WTC11 (cell line): ENCODE results near the gene SIX2. TPM values are rescaled to one million over a fixed set of nuclear protein-coding genes. Genes with fewer than 3 reads are reported as not detected.

Experiments used
- ATAC-seq: fragments of 200-7000 bp; cut with Tn5 transposase; 2 replicates; pipeline ENCODE4 v1.10.0; 2021; ENCODE audit warnings: mild to moderate bottlenecking, moderate library complexity
- CTCF ChIA-PET: fragments of 300-600 bp; sonication (Branson Sonifier 250); formaldehyde crosslinking; loops from one replicate; lab custom pipeline; 2021; ENCODE audit warnings: antibody characterized with exemption; lab: Charles Lee
- POLR2A ChIA-PET: fragments of 350-600 bp; sonication (Branson Sonifier 250); formaldehyde crosslinking; loops from one replicate; lab custom pipeline; 2021; ENCODE audit warnings: antibody characterized with exemption; lab: Charles Lee
- DNase-seq: peaks from one replicate; pipeline ENCODE4 v3.0.0; 2021; ENCODE audit warnings: low spot score
- H3K27ac Mint-ChIP-seq: 2 replicates; pipeline ENCODE4 v1.8.0; 2021; ENCODE audit warnings: mixed read lengths
- H3K27me3 Mint-ChIP-seq: 2 replicates; pipeline ENCODE4 v1.8.0; 2021; ENCODE audit warnings: low read depth, mild to moderate bottlenecking, moderate library complexity, mixed read lengths
- H3K36me3 Mint-ChIP-seq: 2 replicates; pipeline ENCODE4 v1.8.0; 2021; ENCODE audit warnings: mixed read lengths
- H3K4me1 Mint-ChIP-seq: 2 replicates; pipeline ENCODE4 v1.8.0; 2022; ENCODE audit warnings: mixed read lengths
- H3K4me3 Mint-ChIP-seq: 2 replicates; pipeline ENCODE4 v1.8.0; 2021; ENCODE audit warnings: mild to moderate bottlenecking, moderate library complexity, mixed read lengths
- H3K9me3 Mint-ChIP-seq: 2 replicates; pipeline ENCODE4 v1.8.0; 2021; ENCODE audit warnings: mixed read lengths
- ATF1 ChIP-seq: sonication (generic); formaldehyde crosslinking; IDR thresholded peaks from 2 replicates; pipeline ENCODE4 v1.8.1; 2023; ENCODE audit warnings: mild to moderate bottlenecking, moderate library complexity, missing genetic modification reagents
- ATF6 ChIP-seq: sonication (generic); formaldehyde crosslinking; IDR thresholded peaks from 2 replicates; pipeline ENCODE4 v1.8.1; 2023; ENCODE audit warnings: mild to moderate bottlenecking, missing genetic modification reagents
- CREM ChIP-seq: sonication (generic); formaldehyde crosslinking; IDR thresholded peaks from 2 replicates; pipeline ENCODE4 v1.8.1; 2022; ENCODE audit warnings: mild to moderate bottlenecking, missing genetic modification reagents, moderate library complexity
- ETV6 ChIP-seq: sonication (generic); formaldehyde crosslinking; IDR thresholded peaks from 2 replicates; pipeline ENCODE4 v1.8.1; 2022; ENCODE audit warnings: mild to moderate bottlenecking, missing genetic modification reagents
- JUN ChIP-seq: sonication (generic); formaldehyde crosslinking; IDR thresholded peaks from 2 replicates; pipeline ENCODE4 v1.8.0; 2023; ENCODE audit warnings: mild to moderate bottlenecking, missing genetic modification reagents
- NR3C1 ChIP-seq: sonication (generic); formaldehyde crosslinking; conservative IDR thresholded peaks from 2 replicates; pipeline ENCODE4 v1.8.1; 2023; ENCODE audit warnings: low read depth, mild to moderate bottlenecking, missing genetic modification reagents
- SMAD3 ChIP-seq: sonication (generic); formaldehyde crosslinking; IDR thresholded peaks from 2 replicates; pipeline ENCODE4 v1.8.0; 2022; ENCODE audit warnings: missing genetic modification reagents, mild to moderate bottlenecking, borderline replicate concordance
- TEAD1 ChIP-seq: sonication (generic); formaldehyde crosslinking; IDR thresholded peaks from 2 replicates; pipeline ENCODE4 v1.8.0; 2022; ENCODE audit warnings: mild to moderate bottlenecking, missing genetic modification reagents
- ZNF138 ChIP-seq: sonication (generic); formaldehyde crosslinking; conservative IDR thresholded peaks from 2 replicates; pipeline ENCODE4 v1.8.1; 2022; ENCODE audit warnings: mild to moderate bottlenecking, moderate library complexity, missing genetic modification reagents
- ZNF281 ChIP-seq: sonication (generic); formaldehyde crosslinking; IDR thresholded peaks from 2 replicates; pipeline ENCODE4 v1.8.0; 2023; ENCODE audit warnings: mild to moderate bottlenecking, missing genetic modification reagents
- total RNA-seq: library from RNA; stranded (reverse); gene quantifications from 3 replicates; pipeline ENCODE4 v1.2.3, GENCODE V29; 2021
- TF ChIP-seq, protein P1 (sequence below): sonication (generic); formaldehyde crosslinking; conservative IDR thresholded peaks from 2 replicates; pipeline ENCODE4 v1.8.1; 2022; ENCODE audit warnings: mild to moderate bottlenecking, missing genetic modification reagents
- TF ChIP-seq, protein P2 (sequence below): sonication (generic); formaldehyde crosslinking; IDR thresholded peaks from 2 replicates; pipeline ENCODE4 v1.8.1; 2022; ENCODE audit warnings: mild to moderate bottlenecking, missing genetic modification reagents, moderate library complexity, borderline replicate concordance
- TF ChIP-seq, protein P3 (sequence below): sonication (generic); formaldehyde crosslinking; IDR thresholded peaks from 2 replicates; pipeline ENCODE4 v1.8.1; 2022; ENCODE audit warnings: mild to moderate bottlenecking, moderate library complexity, missing genetic modification reagents
- TF ChIP-seq, protein P4 (sequence below): sonication (generic); formaldehyde crosslinking; conservative IDR thresholded peaks from 2 replicates; pipeline ENCODE4 v1.8.1; 2023; ENCODE audit warnings: mild to moderate bottlenecking, low read depth, missing genetic modification reagents, moderate library complexity
- TF ChIP-seq, protein P5 (sequence below): sonication (generic); formaldehyde crosslinking; IDR thresholded peaks from 2 replicates; pipeline ENCODE4 v1.8.0; 2022; ENCODE audit warnings: mild to moderate bottlenecking, missing genetic modification reagents
- TF ChIP-seq, protein P6 (sequence below): sonication (generic); formaldehyde crosslinking; IDR thresholded peaks from 2 replicates; pipeline ENCODE4 v1.8.0; 2023; ENCODE audit warnings: missing genetic modification reagents

The SIX2 gene
- total RNA-seq, 1 experiment from 2014 or later, result 1.7 TPM

- TF ChIP-seq, protein P1, sequence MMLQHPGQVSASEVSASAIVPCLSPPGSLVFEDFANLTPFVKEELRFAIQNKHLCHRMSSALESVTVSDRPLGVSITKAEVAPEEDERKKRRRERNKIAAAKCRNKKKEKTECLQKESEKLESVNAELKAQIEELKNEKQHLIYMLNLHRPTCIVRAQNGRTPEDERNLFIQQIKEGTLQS, result no peak
- TF ChIP-seq, protein P2, sequence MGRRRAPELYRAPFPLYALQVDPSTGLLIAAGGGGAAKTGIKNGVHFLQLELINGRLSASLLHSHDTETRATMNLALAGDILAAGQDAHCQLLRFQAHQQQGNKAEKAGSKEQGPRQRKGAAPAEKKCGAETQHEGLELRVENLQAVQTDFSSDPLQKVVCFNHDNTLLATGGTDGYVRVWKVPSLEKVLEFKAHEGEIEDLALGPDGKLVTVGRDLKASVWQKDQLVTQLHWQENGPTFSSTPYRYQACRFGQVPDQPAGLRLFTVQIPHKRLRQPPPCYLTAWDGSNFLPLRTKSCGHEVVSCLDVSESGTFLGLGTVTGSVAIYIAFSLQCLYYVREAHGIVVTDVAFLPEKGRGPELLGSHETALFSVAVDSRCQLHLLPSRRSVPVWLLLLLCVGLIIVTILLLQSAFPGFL, result no peak
These were observed 39.3 kb downstream of the SIX2 start (continued) for GRCh38 chr2:44969936-44970335.

- Mint-ChIP-seq H3K4me3 (no peak overlapping the region), H3K4me1 (peaks cover 29% of the 10 kb centered on the region)
- no peak for DNase-seq
- CTCF ChIA-PET, result interaction anchor here (0.9 kb wide), 1 partner anchor 12 kb away, joined by 4 read pairs; no protein-coding TSS in a partner anchor
- no peak for TF ChIP-seq ZNF281
- TF ChIP-seq SMAD3 (CRISPR knock-in tag), result no peak
- TF ChIP-seq JUN (CRISPR knock-in tag), result no peak
- TF ChIP-seq, protein P3, sequence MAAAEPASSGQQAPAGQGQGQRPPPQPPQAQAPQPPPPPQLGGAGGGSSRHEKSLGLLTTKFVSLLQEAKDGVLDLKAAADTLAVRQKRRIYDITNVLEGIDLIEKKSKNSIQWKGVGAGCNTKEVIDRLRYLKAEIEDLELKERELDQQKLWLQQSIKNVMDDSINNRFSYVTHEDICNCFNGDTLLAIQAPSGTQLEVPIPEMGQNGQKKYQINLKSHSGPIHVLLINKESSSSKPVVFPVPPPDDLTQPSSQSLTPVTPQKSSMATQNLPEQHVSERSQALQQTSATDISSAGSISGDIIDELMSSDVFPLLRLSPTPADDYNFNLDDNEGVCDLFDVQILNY (CRISPR knock-in tag), result no peak
- TF ChIP-seq NR3C1, result no peak
- TF ChIP-seq, protein P4, sequence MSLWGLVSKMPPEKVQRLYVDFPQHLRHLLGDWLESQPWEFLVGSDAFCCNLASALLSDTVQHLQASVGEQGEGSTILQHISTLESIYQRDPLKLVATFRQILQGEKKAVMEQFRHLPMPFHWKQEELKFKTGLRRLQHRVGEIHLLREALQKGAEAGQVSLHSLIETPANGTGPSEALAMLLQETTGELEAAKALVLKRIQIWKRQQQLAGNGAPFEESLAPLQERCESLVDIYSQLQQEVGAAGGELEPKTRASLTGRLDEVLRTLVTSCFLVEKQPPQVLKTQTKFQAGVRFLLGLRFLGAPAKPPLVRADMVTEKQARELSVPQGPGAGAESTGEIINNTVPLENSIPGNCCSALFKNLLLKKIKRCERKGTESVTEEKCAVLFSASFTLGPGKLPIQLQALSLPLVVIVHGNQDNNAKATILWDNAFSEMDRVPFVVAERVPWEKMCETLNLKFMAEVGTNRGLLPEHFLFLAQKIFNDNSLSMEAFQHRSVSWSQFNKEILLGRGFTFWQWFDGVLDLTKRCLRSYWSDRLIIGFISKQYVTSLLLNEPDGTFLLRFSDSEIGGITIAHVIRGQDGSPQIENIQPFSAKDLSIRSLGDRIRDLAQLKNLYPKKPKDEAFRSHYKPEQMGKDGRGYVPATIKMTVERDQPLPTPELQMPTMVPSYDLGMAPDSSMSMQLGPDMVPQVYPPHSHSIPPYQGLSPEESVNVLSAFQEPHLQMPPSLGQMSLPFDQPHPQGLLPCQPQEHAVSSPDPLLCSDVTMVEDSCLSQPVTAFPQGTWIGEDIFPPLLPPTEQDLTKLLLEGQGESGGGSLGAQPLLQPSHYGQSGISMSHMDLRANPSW (CRISPR knock-in tag), result no peak
- TF ChIP-seq TEAD1 (CRISPR knock-in tag), result no peak
- no peak for TF ChIP-seq CREM (CRISPR knock-in tag)
- TF ChIP-seq, protein P5, sequence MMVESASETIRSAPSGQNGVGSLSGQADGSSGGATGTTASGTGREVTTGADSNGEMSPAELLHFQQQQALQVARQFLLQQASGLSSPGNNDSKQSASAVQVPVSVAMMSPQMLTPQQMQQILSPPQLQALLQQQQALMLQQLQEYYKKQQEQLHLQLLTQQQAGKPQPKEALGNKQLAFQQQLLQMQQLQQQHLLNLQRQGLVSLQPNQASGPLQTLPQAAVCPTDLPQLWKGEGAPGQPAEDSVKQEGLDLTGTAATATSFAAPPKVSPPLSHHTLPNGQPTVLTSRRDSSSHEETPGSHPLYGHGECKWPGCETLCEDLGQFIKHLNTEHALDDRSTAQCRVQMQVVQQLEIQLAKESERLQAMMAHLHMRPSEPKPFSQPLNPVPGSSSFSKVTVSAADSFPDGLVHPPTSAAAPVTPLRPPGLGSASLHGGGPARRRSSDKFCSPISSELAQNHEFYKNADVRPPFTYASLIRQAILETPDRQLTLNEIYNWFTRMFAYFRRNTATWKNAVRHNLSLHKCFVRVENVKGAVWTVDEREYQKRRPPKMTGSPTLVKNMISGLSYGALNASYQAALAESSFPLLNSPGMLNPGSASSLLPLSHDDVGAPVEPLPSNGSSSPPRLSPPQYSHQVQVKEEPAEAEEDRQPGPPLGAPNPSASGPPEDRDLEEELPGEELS, result no peak
- TF ChIP-seq, all 79 proteins: peak for 0
- no peaks in the 10 kb centered on the region for H3K36me3 Mint-ChIP-seq
- POLR2A ChIA-PET, result no interaction called here
- no peaks in the 10 kb centered on the region for H3K9me3 Mint-ChIP-seq
- no peak overlapping the region for H3K27ac Mint-ChIP-seq
- H3K27me3 Mint-ChIP-seq, result peaks cover 5% of the 10 kb centered on the region; the same call in 1 of the 2 replicates
- ATAC-seq, result no peak
These were observed 41.4 kb downstream of the SIX2 start for GRCh38 chr2:44967727-44968432.

DNA sequence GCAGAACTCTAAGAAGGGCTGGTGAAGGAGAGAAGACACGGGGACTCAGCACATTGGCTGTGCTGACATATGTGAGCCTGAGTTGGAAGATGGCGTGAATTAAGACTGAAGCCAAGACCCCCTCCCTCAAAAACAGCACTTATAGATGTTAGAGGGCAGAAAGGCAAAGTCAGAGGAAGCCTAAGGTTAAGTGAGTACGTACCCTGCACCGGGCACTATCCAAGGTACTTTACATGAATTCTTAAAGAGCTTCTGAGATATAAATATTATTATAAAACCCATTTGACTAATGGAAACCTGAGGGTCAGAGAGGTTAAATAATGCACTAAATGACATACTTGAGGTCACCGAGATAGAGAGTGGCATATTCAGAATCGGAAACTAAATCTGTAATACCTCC is 42.2 kb downstream of the SIX2 start:
- ChIA-PET CTCF (no interaction called here), POLR2A (no interaction called here)
- Mint-ChIP-seq H3K9me3 (no peaks in the 10 kb centered on the region), H3K27me3 (no peaks in the 10 kb centered on the region; the same call in 1 of the 2 replicates), H3K4me3 (no peak overlapping the region), H3K4me1 (peaks cover 23% of the 10 kb centered on the region), H3K36me3 (no peaks in the 10 kb centered on the region), H3K27ac (no peak overlapping the region)
- ATAC-seq, result no peak
- DNase-seq, result no peak
- TF ChIP-seq, protein P4 (CRISPR knock-in tag), result no peak
- TF ChIP-seq ZNF138 (CRISPR knock-in tag), result no peak
- no peak for TF ChIP-seq TEAD1 (CRISPR knock-in tag)
- no peak for TF ChIP-seq ETV6
- no peak for TF ChIP-seq ATF6 (CRISPR knock-in tag)
- TF ChIP-seq ATF1 (CRISPR knock-in tag), result no peak
- TF ChIP-seq, protein P6, sequence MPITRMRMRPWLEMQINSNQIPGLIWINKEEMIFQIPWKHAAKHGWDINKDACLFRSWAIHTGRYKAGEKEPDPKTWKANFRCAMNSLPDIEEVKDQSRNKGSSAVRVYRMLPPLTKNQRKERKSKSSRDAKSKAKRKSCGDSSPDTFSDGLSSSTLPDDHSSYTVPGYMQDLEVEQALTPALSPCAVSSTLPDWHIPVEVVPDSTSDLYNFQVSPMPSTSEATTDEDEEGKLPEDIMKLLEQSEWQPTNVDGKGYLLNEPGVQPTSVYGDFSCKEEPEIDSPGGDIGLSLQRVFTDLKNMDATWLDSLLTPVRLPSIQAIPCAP (CRISPR knock-in tag), result no peak
